B cell (primary cell): ENCODE measurements around the gene FRMD6. TPM values are rescaled to one million over a fixed set of nuclear protein-coding genes. Genes with fewer than 3 reads are reported as not detected.

Experiments used
- ATAC-seq: fragments of 200-7000 bp; cut with Tn5 transposase; one replicate; pipeline ENCODE4 v1.10.0; 2021; ENCODE audit warnings: low read depth, mild to moderate bottlenecking, moderate number of reproducible peaks, moderate library complexity
- CTCF ChIA-PET: fragments of 350-600 bp; sonication (Branson Sonifier 250); formaldehyde crosslinking; loops from one replicate; lab custom pipeline; 2021; ENCODE audit warnings: antibody characterized with exemption, inconsistent platforms; lab: Charles Lee
- POLR2A ChIA-PET: fragments of 350-600 bp; sonication (Branson Sonifier 250); formaldehyde crosslinking; loops from one replicate; lab custom pipeline; 2021; ENCODE audit warnings: antibody characterized with exemption; lab: Charles Lee
- DNase-seq: peaks from one replicate; pipeline ENCODE4 v3.0.0; 2013
- H2AFZ ChIP-seq: 2 replicates; pipeline ENCODE4 v1.6.1; 2012; ENCODE audit warnings: mild to moderate bottlenecking, low read depth, low read length; ENCODE audit not compliant: insufficient read depth, poor library complexity, severe bottlenecking
- H3K27ac ChIP-seq, 2 donors: 1 replicate in 1 of 2; 2 replicates in 1 of 2; pipeline ENCODE4 v1.5.1; 2012 to 2013; ENCODE audit warnings: low read length in 2 of 2, mild to moderate bottlenecking in 2 of 2, moderate library complexity in 1 of 2
- H3K27me3 ChIP-seq, 4 experiments: fragments of 200-600 bp in 1 of 4; sonication (generic) in 1 of 4; replicated peaks in 1 of 4; 1 replicate in 2 of 4; 2 replicates in 2 of 4; pipeline versions ENCODE4 v1.6.1 to v1.7.0; 2013 to 2016; ENCODE audit warnings: low read length in 3 of 4, mild to moderate bottlenecking in 2 of 4, mixed read lengths in 1 of 4, moderate library complexity in 1 of 4; ENCODE audit not compliant: insufficient read depth in 4 of 4, control insufficient read depth in 3 of 4; ENCODE audit errors: control extremely low read depth in 1 of 4
- H3K36me3 ChIP-seq, 2 experiments: replicated peaks in 1 of 2; 1 replicate in 1 of 2; 2 replicates in 1 of 2; pipeline versions ENCODE4 v1.6.1 to v1.7.1; 2013; ENCODE audit warnings: low read length in 1 of 2; ENCODE audit not compliant: insufficient read depth in 2 of 2, control insufficient read depth in 1 of 2; ENCODE audit errors: control extremely low read depth in 1 of 2, extremely low read depth in 1 of 2
- H3K4me1 ChIP-seq, 2 donors: fragments of 200-600 bp in 1 of 2; sonication (generic) in 1 of 2; 1 replicate in 1 of 2; 2 replicates in 1 of 2; pipeline versions ENCODE4 v1.5.1 to v1.6.1; 2013 to 2017; ENCODE audit warnings: low read length in 2 of 2; ENCODE audit not compliant: control insufficient read depth in 2 of 2, insufficient read depth in 2 of 2
- H3K4me2 ChIP-seq: replicated peaks from 2 replicates; pipeline ENCODE3; 2012; ENCODE audit warnings: mild to moderate bottlenecking, low read depth, low read length; ENCODE audit not compliant: poor library complexity, severe bottlenecking
- H3K4me3 ChIP-seq, 5 experiments: fragments of 200-600 bp in 1 of 5; sonication (generic) in 1 of 5; 1 replicate in 3 of 5; 2 replicates in 2 of 5; pipeline versions ENCODE4 v1.5.1 to v1.7.0; 2011 to 2016; ENCODE audit warnings: low read length in 4 of 5, mild to moderate bottlenecking in 4 of 5, low read depth in 2 of 5, control low read depth in 1 of 5, moderate library complexity in 1 of 5; ENCODE audit not compliant: insufficient read depth in 1 of 5; ENCODE audit errors: control extremely low read depth in 1 of 5, extremely low read depth in 1 of 5
- H3K79me2 ChIP-seq: fragments of 200-600 bp; sonication (generic); one replicate; pipeline ENCODE4 v1.6.0; 2016; ENCODE audit warnings: low read length; ENCODE audit not compliant: control insufficient read depth, insufficient read depth
- H3K9ac ChIP-seq: fragments of 200-600 bp; sonication (generic); 2 replicates; pipeline ENCODE4 v1.6.1; 2017; ENCODE audit warnings: mild to moderate bottlenecking, low read length, moderate library complexity
- H3K9me3 ChIP-seq, 3 donors: one replicate each; pipeline versions ENCODE4 v1.6.1 to v1.7.1; 2013; ENCODE audit warnings: low read length in 2 of 3; ENCODE audit not compliant: control insufficient read depth in 2 of 3, insufficient read depth in 1 of 3; ENCODE audit errors: control extremely low read depth in 1 of 3
- H4K20me1 ChIP-seq: 2 replicates; pipeline ENCODE4 v1.6.0; 2012; ENCODE audit warnings: mild to moderate bottlenecking, low read length; ENCODE audit not compliant: insufficient read depth, control insufficient read depth, poor library complexity, severe bottlenecking
- H3K27ac Mint-ChIP-seq: one replicate; pipeline ENCODE4 v1.8.0; 2021; ENCODE audit warnings: mixed read lengths
- H3K27me3 Mint-ChIP-seq: one replicate; pipeline ENCODE4 v1.8.0; 2021; ENCODE audit warnings: mixed read lengths
- H3K4me1 Mint-ChIP-seq: one replicate; pipeline ENCODE4 v1.8.0; 2021; ENCODE audit warnings: mixed read lengths
- H3K4me3 Mint-ChIP-seq: one replicate; pipeline ENCODE4 v1.8.0; 2021; ENCODE audit warnings: mixed read lengths
- H3K9me3 Mint-ChIP-seq: one replicate; pipeline ENCODE4 v1.8.0; 2022; ENCODE audit warnings: mixed read lengths; ENCODE audit not compliant: insufficient read depth
- EZH2 ChIP-seq: IDR thresholded peaks from 2 replicates; pipeline ENCODE4 v1.6.1; 2012; ENCODE audit warnings: borderline replicate concordance, low read depth, mild to moderate bottlenecking, moderate library complexity, low read length; ENCODE audit not compliant: insufficient read depth, poor library complexity, severe bottlenecking
- WGBS: methylation state at CpG from one replicate; pipeline ENCODE4 v1.1.5; 2013; ENCODE audit warnings: missing lambda C conversion rate; ENCODE audit not compliant: insufficient coverage; 5-methylcytosine and 5-hydroxymethylcytosine counted together
- intact Hi-C: fragments of 100-400 bp; cut with micrococcal nuclease; formaldehyde crosslinking; loops from one replicate; pipeline ENCODE4 v1.10.0; 2022
- polyA plus RNA-seq: library from polyadenylated mRNA; depleted of rRNA; stranded (reverse); fragments of >200 nt; gene quantifications from 2 replicates; pipeline ENCODE4 v1.2.3, GENCODE V29; 2012
- total RNA-seq, 2 donors: library from RNA; stranded (reverse); fragments of 120-200 nt in 1 of 2; gene quantifications; 1 replicate in 1 of 2; 2 replicates in 1 of 2; pipeline versions ENCODE4 v1.2.3 to v1.2.4, GENCODE V29; 2013 to 2022
- TF ChIP-seq, protein P1 (sequence below): fragments of 200-600 bp; IDR thresholded peaks from one replicate; pipeline ENCODE4 v1.8.0; 2022; ENCODE audit warnings: antibody characterized with exemption, mild to moderate bottlenecking

The FRMD6 gene
- total and polyA plus RNA-seq, 2 donors (not counting 1 experiment from before 2014, with no cell fraction given), result 0.03 to 0.30 TPM

DNA sequence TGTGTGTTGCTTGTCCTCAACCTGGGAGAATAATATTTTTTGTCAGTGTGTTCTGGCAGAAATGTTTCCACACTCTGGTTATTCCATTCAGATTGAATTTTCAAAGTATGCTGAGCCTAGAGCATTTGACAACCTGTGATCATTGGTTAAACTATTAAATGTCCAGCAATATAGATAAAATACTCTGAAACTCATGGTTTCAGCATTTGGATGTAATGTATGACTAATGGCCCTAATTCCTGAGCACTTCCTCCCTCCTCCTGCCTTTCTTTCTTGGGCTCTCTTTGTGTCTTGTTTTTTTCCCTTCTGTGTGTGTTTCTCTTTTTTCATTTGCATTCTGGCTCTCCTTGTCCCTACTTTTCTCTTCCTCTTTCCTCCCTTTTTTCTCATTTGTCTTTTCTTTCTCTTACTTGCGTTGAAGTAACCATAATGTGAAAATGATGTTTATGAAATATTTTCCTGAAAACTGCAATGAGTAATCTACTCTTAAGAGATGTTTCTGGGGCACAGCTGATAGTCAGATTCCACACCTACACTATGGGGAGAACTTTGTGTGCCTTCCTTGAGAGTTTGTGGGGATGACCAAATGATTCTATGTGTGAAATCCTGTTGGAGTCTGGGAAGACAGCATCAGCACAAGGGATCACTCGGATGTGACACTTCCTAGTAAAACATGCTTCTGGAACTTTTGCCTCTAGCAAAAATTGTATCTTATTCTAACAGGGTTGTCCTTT lies 74.6 kb downstream of the FRMD6 start:
- intact Hi-C loops, result no loop called here

GRCh38 chr14:51727526-51727925 lies 75.8 kb downstream of the FRMD6 start:
- Mint-ChIP-seq H3K9me3 (no peaks in the 10 kb centered on the region), H3K4me1 (peaks cover 5% of the 10 kb centered on the region), H3K27me3 (peaks cover 11% of the 10 kb centered on the region), H3K27ac (no peak overlapping the region), H3K4me3 (no peak overlapping the region)
- POLR2A ChIA-PET, result no interaction called here
- Histone ChIP-seq H3K4me2 (no peak overlapping the region), H3K9ac (no peak overlapping the region), H3K4me1 (no peaks in the 10 kb centered on the region), H3K27ac (no peak overlapping the region), H3K36me3 (no peaks in the 10 kb centered on the region), H3K4me3 (no peak overlapping the region), H3K79me2 (no peaks in the 10 kb centered on the region), H4K20me1 (no peaks in the 10 kb centered on the region), H3K9me3 (no peaks in the 10 kb centered on the region), H2AFZ (no peak overlapping the region), H3K27me3 (no peaks in the 10 kb centered on the region)
- ATAC-seq (no peak), DNase-seq (no peak)
- CTCF ChIA-PET, result no interaction called here
- intact Hi-C loops, result no loop called here
- TF ChIP-seq EZH2, result no peak
- TF ChIP-seq, protein P1, sequence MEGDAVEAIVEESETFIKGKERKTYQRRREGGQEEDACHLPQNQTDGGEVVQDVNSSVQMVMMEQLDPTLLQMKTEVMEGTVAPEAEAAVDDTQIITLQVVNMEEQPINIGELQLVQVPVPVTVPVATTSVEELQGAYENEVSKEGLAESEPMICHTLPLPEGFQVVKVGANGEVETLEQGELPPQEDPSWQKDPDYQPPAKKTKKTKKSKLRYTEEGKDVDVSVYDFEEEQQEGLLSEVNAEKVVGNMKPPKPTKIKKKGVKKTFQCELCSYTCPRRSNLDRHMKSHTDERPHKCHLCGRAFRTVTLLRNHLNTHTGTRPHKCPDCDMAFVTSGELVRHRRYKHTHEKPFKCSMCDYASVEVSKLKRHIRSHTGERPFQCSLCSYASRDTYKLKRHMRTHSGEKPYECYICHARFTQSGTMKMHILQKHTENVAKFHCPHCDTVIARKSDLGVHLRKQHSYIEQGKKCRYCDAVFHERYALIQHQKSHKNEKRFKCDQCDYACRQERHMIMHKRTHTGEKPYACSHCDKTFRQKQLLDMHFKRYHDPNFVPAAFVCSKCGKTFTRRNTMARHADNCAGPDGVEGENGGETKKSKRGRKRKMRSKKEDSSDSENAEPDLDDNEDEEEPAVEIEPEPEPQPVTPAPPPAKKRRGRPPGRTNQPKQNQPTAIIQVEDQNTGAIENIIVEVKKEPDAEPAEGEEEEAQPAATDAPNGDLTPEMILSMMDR, result no peak
- 95% methylated on average over 4 of the region's 5 CpGs for WGBS

More for the DNA sequence above, 74.6 kb downstream of the FRMD6 start:
- peaks cover 7% of the 10 kb centered on the region for H3K27me3 Mint-ChIP-seq
- Histone ChIP-seq H3K27me3 (no peaks in the 10 kb centered on the region), H3K9ac (no peak overlapping the region), H3K36me3 (no peaks in the 10 kb centered on the region), H4K20me1 (no peaks in the 10 kb centered on the region), H3K27ac (no peak overlapping the region), H3K79me2 (no peaks in the 10 kb centered on the region), H3K4me1 (no peaks in the 10 kb centered on the region), H2AFZ (no peak overlapping the region), H3K4me2 (no peak overlapping the region), H3K9me3 (no peaks in the 10 kb centered on the region), H3K4me3 (no peak overlapping the region)
- TF ChIP-seq, protein P1, result no peak
- no peak for TF ChIP-seq EZH2
- H3K4me1 Mint-ChIP-seq, result peaks cover 5% of the 10 kb centered on the region
- ATAC-seq (no peak), DNase-seq (no peak)
- ChIA-PET CTCF (no interaction called here), POLR2A (no interaction called here)
- H3K4me3 Mint-ChIP-seq, result no peak overlapping the region
- H3K9me3 Mint-ChIP-seq, result no peaks in the 10 kb centered on the region
- H3K27ac Mint-ChIP-seq, result no peak overlapping the region
- no CpG with 5 or more reads among the region's 2 CpGs for WGBS
